PC-9 (cell line): ENCODE results near the gene CASKIN1.

ENCODE experiments used
- CTCF ChIP-seq: fragments of 200-600 bp; sonication (generic); conservative IDR thresholded peaks from 2 replicates; pipeline ENCODE4 v1.6.1; 2017; ENCODE audit warnings: mixed run types, antibody characterized with exemption, mild to moderate bottlenecking, moderate library complexity
- EZH2 ChIP-seq: fragments of 200-600 bp; sonication (generic); IDR thresholded peaks from 2 replicates; pipeline ENCODE4 v1.8.0; 2017; ENCODE audit warnings: antibody characterized with exemption, low read depth

GRCh38 chr16:2184962-2185361 is 11.4 kb downstream of the CASKIN1 start:
- no peak for TF ChIP-seq CTCF
- TF ChIP-seq EZH2: no peak
